Prostate gland (tissue), 2 donors: ENCODE results near the gene TMEM272. TPM values are rescaled to one million over a fixed set of nuclear protein-coding genes. Genes with fewer than 3 reads are reported as not detected.

Source experiments
- DNase-seq: peaks from one replicate; pipeline ENCODE4 v3.0.0-alpha.2; 2019; ENCODE audit warnings: low spot score
- H3K27ac ChIP-seq, 2 donors: fragments of 200-600 bp; sonication (generic); 2 replicates each; pipeline ENCODE4 v1.5.1; 2017 to 2019
- H3K27me3 ChIP-seq: fragments of 200-600 bp; sonication (generic); replicated peaks from 2 replicates; pipeline ENCODE4 v1.5.1; 2019; ENCODE audit not compliant: insufficient read depth
- H3K36me3 ChIP-seq, 2 donors: fragments of 200-600 bp; sonication (generic); 1 replicate in 1 of 2; 2 replicates in 1 of 2; pipeline versions ENCODE4 v1.5.1 to v1.8.1; 2017 to 2019
- H3K4me1 ChIP-seq: fragments of 200-600 bp; sonication (generic); replicated peaks from 2 replicates; pipeline ENCODE4 v1.5.1; 2019
- H3K4me3 ChIP-seq, 2 donors: fragments of 200-600 bp; sonication (generic); 2 replicates each; pipeline ENCODE4 v1.5.1; 2017 to 2019
- H3K9me3 ChIP-seq: fragments of 200-600 bp; sonication (generic); 2 replicates; pipeline ENCODE4 v1.5.1; 2017
- CTCF ChIP-seq, 4 experiments: fragments of 200-600 bp in 2 of 4; fragments of 450-650 bp in 2 of 4; sonication (generic) in 2 of 4; IDR thresholded peaks; 1 replicate in 3 of 4; 2 replicates in 1 of 4; pipeline ENCODE4 v1.5.1; 2016 to 2019; ENCODE audit warnings: antibody characterized with exemption in 4 of 4, mild to moderate bottlenecking in 2 of 4, moderate library complexity in 2 of 4
- POLR2A ChIP-seq: fragments of 450-650 bp; IDR thresholded peaks from one replicate; pipeline ENCODE4 v1.6.1; 2016; ENCODE audit warnings: antibody characterized with exemption, mild to moderate bottlenecking
- POLR2AphosphoS5 ChIP-seq: sonication (generic); formaldehyde crosslinking; IDR thresholded peaks from one replicate; pipeline ENCODE4 v1.6.1; 2017; ENCODE audit warnings: antibody characterized with exemption
- WGBS: methylation state at CpG from one replicate; pipeline ENCODE4 v1.1.5; 2018; 5-methylcytosine and 5-hydroxymethylcytosine counted together
- intact Hi-C: fragments of 100-400 bp; cut with DNase I; formaldehyde crosslinking; loops from one replicate; pipeline ENCODE4 v1.14.2; 2022
- total RNA-seq, 2 donors: library from RNA; depleted of rRNA; stranded (reverse); fragments of >200 nt; gene quantifications; one replicate each; pipeline ENCODE4 v1.1.0, GENCODE V29; 2016

The TMEM272 gene
- total RNA-seq, 2 donors from 2014 or later, result 0.28 TPM; not detected in 1

DNA sequence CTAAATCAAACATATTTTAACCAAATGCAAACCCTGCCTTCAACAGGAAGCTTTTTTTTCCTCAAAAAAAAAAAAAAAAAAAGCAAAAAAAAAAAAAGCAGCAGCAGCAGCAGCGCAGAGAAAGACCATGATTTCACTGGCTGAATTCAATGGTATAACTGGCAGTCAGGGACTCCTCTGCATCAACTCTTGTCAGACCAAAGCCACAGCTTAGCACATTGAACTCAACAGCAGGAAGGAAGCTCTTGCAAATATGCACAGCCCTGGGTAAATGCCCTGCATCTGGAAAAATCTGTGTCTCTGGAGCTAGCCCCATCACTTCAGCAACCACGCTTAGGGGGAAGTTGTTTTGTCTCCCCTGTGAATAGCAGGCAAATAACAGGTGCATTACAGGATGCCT is 23.4 kb downstream of the TMEM272 start:
- no peak for TF ChIP-seq POLR2AphosphoS5
- TF ChIP-seq POLR2A, result no peak
- H3K4me3 ChIP-seq, result no peak overlapping the region
- intact Hi-C loops, result no loop called here
- no peak overlapping the region for H3K27ac ChIP-seq
- DNase-seq, result no peak
- no peaks in the 10 kb centered on the region for H3K9me3 ChIP-seq
- WGBS, result 71% methylated on average over 2 of the region's 2 CpGs
- H3K27me3 ChIP-seq, result no peaks in the 10 kb centered on the region
- H3K36me3 ChIP-seq, result no peaks in the 10 kb centered on the region
- H3K4me1 ChIP-seq, result no peaks in the 10 kb centered on the region

GRCh38 chr13:51820016-51820597 is 24.9 kb downstream of the TMEM272 start:
- no peaks in the 10 kb centered on the region for H3K27me3 ChIP-seq
- H3K36me3 ChIP-seq, result no peaks in the 10 kb centered on the region
- TF ChIP-seq POLR2AphosphoS5, result no peak
- no peak for TF ChIP-seq CTCF (IDR thresholded peaks at IDR 0.05)
- no peak for TF ChIP-seq POLR2A
- no peak overlapping the region for H3K4me3 ChIP-seq
- H3K27ac ChIP-seq, result no peak overlapping the region
- no peaks in the 10 kb centered on the region for H3K9me3 ChIP-seq
- no peaks in the 10 kb centered on the region for H3K4me1 ChIP-seq
- DNase-seq, result no peak
- WGBS, result 81% methylated on average over 4 of the region's 4 CpGs
- intact Hi-C loops, result no loop called here

GRCh38 chr13:51819544-51819943 is 25.4 kb downstream of the TMEM272 start:
- H3K27me3 ChIP-seq, result no peaks in the 10 kb centered on the region
- H3K9me3 ChIP-seq, result no peaks in the 10 kb centered on the region
- no peak for DNase-seq
- TF ChIP-seq POLR2AphosphoS5, result no peak
- 82% methylated on average over 3 of the region's 3 CpGs for WGBS
- H3K27ac ChIP-seq, result no peak overlapping the region
- no peaks in the 10 kb centered on the region for H3K36me3 ChIP-seq
- H3K4me1 ChIP-seq, result no peaks in the 10 kb centered on the region
- intact Hi-C loops, result loop anchor here (10.0 kb wide), 2 partner anchors 195 to 305 kb away; partner anchors contain the start of genes ALG11, ATP7B and NEK5
- no peak overlapping the region for H3K4me3 ChIP-seq

- H3K27ac ChIP-seq, result no peak overlapping the region
- H3K4me1 ChIP-seq, result no peaks in the 10 kb centered on the region
- intact Hi-C loops, result loop anchor here (10.0 kb wide), 2 partner anchors 196 to 306 kb away; partner anchors contain the start of genes ALG11, ATP7B and NEK5
- no peaks in the 10 kb centered on the region for H3K36me3 ChIP-seq
- no peaks in the 10 kb centered on the region for H3K9me3 ChIP-seq
- H3K4me3 ChIP-seq, result no peak overlapping the region
- H3K27me3 ChIP-seq, result no peaks in the 10 kb centered on the region
- 63% methylated on average over 9 of the region's 9 CpGs for WGBS
- no peak for DNase-seq
- no peak for TF ChIP-seq POLR2A
- TF ChIP-seq POLR2AphosphoS5, result no peak
- TF ChIP-seq CTCF (IDR thresholded peaks at IDR 0.05), result no peak
Measured at GRCh38 chr13:51818781-51819511, 26.0 kb downstream of the TMEM272 start.

GRCh38 chr13:51818276-51818675 is 26.7 kb downstream of the TMEM272 start:
- no peak for DNase-seq
- Histone ChIP-seq H3K36me3 (no peaks in the 10 kb centered on the region), H3K27me3 (no peaks in the 10 kb centered on the region), H3K4me3 (no peak overlapping the region), H3K4me1 (no peaks in the 10 kb centered on the region), H3K27ac (no peak overlapping the region), H3K9me3 (no peaks in the 10 kb centered on the region)
- TF ChIP-seq POLR2AphosphoS5 (no peak), CTCF (IDR thresholded peaks at IDR 0.05) (no peak), POLR2A (no peak)
- 92% methylated on average over 4 of the region's 4 CpGs for WGBS
- intact Hi-C loops, result loop anchor here (10.0 kb wide), 2 partner anchors 197 to 307 kb away; partner anchors contain the start of genes ALG11, ATP7B and NEK5
